ENCODE measurements around the gene TRIM27.

- no peak for TF ChIP-seq CTCF (IDR thresholded peaks at IDR 0.05)
- TF ChIP-seq POLR2A (IDR thresholded peaks at IDR 0.05): no peak
Measured at GRCh38 chr6:28863604-28864325, 60.0 kb downstream of the TRIM27 start.
